Activated CD4-positive, alpha-beta T cell treated with anti-CD3 and anti-CD28 coated beads for 24 hours (primary cell): ENCODE measurements around the gene CTAG1B.
"Not testable (repeated sequence)": the region's sequence is repeated elsewhere in the genome, so short reads cannot be mapped to it uniquely, and the experiment has no call there.

Experiments
- DNase-seq, 2 donors: peaks; one replicate each; pipeline ENCODE4 v3.0.0-alpha.2; 2020; ENCODE audit warnings: low read depth in 2 of 2

Gene CTAG1B

DNA sequence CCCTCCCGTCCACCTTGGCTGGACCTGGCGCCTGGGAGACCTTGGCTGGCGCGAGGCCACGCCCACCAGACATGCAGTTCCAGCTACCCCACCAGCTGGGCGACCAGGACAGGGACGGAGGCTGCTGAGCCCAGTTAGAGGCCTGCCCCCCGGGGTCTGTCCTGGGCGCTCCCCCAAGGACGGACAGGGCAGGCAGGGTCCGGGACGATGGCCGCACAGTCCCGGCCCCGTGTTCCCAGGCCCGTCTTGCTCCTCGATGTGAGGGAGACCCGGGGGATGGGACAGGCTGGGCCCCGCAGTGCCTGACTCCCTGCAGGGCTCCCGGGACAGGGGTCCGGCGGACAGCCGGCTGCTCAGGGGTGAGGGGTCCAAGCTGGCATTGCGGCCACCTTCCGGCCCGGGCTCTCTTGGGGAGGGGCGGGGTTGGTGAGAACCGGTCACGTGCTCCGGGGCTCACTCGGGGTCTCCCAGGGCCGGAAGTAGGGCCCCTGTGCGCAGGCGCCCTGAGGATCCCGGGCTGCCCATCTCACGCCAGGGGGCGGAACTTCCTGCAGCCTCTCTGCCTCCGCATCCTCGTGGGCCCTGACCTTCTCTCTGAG, 34.4 kb downstream of the CTAG1B start, which contains the start of gene CTAG1A:
TSS of gene CTAG1A (plus strand) at position 549 of the 599 bp plus-strand sequence. CDS start 74 bp downstream, outside the sequence.
- DNase-seq, result not testable (repeated sequence)

DNA sequence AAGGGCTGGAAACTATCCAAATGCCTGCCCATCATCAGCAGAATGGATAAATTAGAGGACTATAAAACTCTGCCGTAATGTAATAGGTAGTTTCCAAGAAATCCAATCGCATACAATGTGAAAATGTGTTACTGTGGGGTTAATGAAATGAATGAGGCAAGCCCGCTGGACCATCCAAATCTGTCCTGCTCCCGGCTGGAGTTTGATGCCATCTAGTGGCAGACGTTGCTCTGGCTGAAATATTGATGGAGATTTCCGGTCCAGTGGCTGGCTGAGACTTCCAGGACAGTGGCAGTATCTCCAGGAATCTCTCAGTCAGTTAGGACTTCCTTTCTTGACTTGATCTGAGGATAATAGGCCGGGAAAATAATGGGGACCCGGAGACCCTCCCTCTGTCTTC, 36.1 kb downstream of the CTAG1B start:
- DNase-seq, result not testable (repeated sequence)

DNA sequence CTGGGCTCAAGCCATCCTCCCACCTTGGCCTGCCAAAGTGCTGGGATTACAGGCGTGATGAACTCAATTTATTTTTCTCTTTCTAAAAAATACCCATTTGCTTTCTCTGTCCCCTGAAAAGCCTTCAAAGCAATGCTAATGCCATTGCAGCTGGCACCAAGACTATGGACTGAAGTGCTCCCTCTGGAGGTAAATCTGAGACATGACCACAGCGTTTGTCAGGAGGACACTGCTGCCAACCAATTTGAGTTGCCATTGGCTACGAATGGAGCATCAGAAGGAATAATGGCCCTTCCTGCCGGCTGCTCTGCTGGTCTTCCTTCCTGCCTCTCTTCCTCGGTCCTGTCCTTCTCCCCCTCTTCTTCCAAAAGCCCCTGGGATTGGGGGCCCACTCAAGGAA, 44.0 kb downstream of the CTAG1B start:
- DNase-seq, result not testable (repeated sequence)

DNA sequence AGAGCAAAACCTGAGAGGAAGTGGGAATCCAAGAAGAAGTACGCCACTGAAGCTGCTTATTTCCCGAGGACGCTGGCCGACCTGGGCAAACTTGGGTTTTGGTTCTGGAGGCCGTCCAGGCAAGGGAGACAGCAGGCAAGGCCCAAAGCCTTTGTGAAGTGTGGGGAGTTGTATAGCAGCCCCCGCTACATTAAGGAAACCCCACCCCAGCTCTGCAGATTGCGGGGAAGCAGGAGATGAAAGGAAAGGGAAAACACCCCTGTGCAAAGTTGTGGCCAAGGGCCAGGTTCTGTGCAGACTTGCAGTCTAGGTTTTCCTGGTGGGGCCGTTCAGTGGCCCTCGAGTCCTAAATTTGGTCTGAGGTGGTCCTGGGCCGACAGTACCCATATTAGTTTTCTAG, 46.0 kb downstream of the CTAG1B start:
- DNase-seq, result not testable (repeated sequence)

DNA sequence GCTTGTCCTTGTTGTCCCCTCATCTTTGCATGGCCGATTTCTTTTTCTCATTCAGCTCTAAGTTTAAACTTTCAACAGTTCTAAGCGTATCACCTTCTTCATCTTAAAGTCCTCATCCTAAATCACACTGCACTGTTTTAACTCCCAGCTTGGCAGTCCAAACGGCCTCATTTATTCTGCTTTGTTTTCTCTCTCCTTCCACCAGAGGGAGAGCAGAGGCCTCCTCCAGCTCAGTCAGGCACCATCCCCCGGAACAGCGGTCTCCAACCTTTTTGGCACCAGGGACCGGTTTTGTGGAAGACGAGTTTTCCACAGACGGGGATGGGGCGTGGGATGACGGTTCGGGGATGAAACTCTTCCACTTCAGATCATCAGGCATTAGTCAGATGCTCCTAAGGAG, 48.7 kb downstream of the CTAG1B start:
- DNase-seq, result not testable (repeated sequence)
